GM19467 (cell line): ENCODE measurements around the gene SLC39A1.
A peak's percentile ranks its signal among the peaks of the same experiment; 100 is the strongest.
"Not testable (repeated sequence)": the region's sequence is repeated elsewhere in the genome, so short reads cannot be mapped to it uniquely, and the experiment has no call there.

Experiments used
- ATAC-seq: cut with Tn5 transposase; IDR thresholded peaks from one replicate; pipeline ENCODE4 v1.9.1; 2021; ENCODE audit warnings: mild to moderate bottlenecking, moderate library complexity; ENCODE audit not compliant: unreplicated experiment

Gene SLC39A1

GRCh38 chr1:153932156-153933131 is 30.9 kb downstream of the SLC39A1 start:
- no peak for ATAC-seq

DNA sequence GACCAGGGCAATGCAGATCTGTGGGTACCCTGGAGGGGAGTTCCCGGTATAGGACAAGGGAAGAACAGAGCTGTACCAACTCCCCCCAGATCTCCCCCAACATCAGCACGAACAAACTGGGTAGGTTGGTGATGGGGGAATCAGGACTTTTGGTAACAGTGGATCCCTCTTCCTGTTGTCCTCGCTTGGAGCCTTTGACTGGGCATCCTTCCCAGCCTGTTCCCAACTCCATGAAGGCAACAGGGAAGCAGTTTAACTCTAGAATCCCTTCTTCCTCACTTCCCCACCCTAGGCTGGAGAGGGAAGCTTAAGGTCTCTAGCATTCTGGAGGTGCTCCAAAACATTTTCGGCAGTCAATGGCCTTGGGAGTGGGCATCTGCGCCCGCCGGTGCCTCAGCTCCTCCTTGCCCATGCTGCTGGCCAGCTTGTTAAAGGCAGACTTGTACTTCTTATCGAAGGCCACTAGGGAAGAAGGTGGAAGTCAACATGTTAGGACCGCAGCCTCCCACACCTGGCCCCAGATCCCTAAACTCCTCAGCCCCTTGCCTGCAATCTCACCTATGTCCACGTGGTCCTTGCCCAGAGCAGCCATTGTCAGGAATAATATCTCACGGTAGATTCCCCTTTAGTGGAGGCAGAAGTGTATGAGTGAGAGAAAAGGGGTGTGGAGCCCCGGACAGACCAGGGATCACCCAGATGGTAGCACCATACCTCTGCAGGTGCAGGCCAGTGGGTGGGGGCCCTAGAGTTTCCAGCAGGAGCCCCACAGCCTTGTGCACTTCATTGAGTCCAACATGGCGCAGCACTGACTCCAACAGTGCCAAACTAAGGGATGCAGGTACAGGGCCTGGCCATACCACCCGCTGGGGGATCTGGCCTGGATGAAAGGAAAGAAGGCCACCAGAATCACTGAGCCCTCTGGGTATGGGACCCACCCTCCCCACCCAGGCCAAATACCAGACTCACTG is 33.1 kb downstream of the SLC39A1 start:
- no peak for ATAC-seq

DNA sequence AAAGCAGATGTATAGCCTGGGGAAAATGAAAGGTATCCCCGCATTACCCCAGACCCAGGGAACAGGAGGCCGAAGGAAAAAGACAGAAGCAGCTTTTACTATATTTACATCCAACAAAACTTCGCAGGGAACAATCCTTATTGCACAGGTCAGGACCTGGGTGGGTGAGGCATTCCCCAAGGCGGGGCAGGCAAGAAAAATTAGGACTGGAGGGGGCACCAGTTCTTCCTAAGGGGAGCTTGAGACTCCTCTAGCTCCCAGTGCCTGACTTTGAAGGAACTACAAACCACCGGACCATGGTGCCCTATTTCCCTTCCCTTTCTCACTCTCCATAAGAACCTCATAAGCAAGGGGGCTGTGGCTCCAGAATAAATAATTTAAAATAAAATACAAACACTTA is 33.9 kb downstream of the SLC39A1 start:
- no peak for ATAC-seq

GRCh38 chr1:153928791-153929341 is 34.5 kb downstream of the SLC39A1 start:
- no peak for ATAC-seq

DNA sequence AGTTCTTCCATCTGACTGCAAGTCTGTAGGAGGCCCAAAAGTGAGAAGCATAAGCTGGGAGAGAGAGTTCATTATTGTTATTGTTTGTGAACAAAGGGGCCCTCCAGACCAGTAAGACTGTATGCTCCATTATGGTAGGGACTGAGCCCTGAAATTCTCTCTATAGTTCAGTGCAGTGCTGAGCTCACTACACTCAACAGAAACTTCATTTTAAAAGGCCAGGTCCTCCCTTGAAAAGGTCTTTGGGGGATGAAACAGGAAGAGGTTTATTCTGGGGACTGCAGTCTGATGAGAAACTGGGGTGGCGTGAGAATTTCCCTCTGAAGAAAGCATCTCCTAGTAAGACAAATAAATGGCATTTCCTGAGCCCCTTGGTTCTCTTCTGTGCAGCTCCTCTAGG is 35.1 kb downstream of the SLC39A1 start:
- ATAC-seq, result no peak

GRCh38 chr1:153926405-153926804 is 36.9 kb downstream of the SLC39A1 start:
- no peak for ATAC-seq

GRCh38 chr1:153922972-153923925 is 40.1 kb downstream of the SLC39A1 start, which contains the start of gene GATAD2B:
GATAD2B (minus strand) TSS chr1:153922972; CDS start chr1:153828347, 94,625 bp downstream.
- ATAC-seq, result peak; percentile 93

DNA sequence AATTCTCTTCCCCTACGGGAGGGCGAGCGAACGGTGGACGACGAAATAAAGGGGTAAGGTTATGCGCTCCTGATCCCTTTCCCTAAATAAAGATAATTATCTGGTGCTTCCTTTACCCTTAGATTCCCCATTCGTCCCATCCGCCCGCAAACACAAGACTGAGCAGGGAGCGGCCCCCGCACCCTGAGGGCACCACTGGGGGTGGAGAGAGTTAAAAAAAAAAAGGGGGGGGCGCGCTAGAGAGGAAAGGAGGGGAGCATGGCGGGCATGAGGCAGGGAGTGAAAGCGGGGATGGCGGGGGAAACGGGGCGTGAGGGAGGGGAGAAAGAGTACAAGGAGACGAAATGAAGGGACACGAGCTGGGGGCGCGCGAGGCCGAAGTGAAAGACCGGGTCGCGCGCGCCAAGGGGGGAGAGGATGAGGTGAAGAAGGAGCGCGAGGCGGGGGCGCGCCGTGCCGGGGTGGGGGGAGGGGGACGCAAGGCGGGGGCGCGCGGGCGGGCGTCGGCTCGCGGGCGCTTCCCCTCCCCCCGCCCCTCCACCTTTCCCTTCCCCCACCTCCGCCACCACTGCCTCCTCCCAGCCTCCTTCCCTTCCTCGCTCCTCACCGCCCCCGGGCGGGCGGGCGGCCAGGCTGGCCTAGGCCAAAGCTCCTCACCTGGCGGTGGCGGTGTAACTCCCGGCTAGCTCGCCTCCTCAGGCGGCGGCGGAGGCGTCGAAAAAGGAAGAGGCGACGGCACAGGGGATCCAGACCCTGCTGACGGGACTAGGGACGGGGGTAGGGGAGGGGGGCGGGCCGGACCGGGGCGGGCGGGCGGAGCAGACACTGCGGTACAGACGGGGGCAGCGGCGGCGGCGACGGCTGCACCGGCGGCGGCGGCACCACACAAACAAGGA is 41.0 kb downstream of the SLC39A1 start:
- ATAC-seq, result peak; percentile 29

GRCh38 chr1:153921803-153922075 is 41.6 kb downstream of the SLC39A1 start:
- no peak for ATAC-seq

DNA sequence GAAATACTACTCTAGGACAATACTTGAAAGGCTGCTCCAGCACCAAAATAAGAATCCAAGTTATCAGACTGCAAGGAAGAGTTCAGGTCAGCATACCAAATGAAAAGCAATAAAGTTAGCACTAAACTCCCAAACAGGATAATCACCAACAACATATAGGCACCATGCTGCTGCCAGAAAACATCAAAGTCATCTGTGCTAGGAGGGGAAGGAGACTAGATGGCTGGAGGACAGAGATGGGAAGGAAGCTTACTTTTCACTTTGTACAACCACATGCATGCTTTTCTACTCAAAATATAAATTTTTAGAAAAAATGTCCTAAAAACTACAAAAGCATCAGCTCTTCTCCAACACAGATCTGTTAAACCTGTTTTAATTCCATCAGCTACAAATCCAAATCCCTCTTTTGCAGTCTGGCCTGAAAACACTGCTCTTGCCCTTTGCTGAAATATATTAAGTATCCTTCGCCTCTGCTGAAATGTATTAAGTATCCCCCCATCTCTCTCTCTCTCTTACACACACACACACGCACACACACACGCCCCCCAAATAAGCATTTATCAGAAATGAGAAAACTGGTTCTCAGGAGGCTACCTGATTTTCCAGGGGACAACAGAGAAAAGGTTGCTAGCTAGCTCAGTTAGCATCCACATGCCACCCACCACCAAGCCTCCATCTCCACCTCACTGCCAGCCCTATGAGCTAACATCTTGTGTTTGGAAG is 42.1 kb downstream of the SLC39A1 start:
- no peak for ATAC-seq

GRCh38 chr1:153919876-153920852 is 43.2 kb downstream of the SLC39A1 start:
- no peak for ATAC-seq

GRCh38 chr1:153916297-153916696 is 47.0 kb downstream of the SLC39A1 start:
- no peak for ATAC-seq

DNA sequence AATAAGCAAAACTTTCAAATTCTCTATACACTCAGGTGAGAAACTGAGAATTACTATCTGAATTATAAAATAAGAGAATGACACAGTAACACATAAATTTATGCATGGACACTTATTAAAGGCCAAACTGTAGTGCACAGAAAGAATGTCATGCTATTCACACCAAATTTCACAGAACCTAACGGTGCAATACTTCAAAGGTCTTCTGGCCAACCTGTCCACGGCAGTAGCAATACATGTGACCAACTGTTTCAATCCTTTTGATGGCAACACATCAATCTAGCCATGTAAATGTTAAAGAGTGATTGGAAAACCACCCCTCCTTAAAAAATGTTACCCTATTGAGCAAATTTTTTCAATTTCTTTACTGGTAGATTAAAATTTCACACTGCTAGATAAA is 51.0 kb downstream of the SLC39A1 start:
- ATAC-seq, result no peak

GRCh38 chr1:153910560-153910959 is 52.8 kb downstream of the SLC39A1 start:
- not testable (repeated sequence) for ATAC-seq
